Measurements from ENCODE around the gene APCDD1. TPM values are rescaled to one million over a fixed set of nuclear protein-coding genes. Genes with fewer than 3 reads are reported as not detected.

The APCDD1 gene
- total RNA-seq, 1 donor from 2014 or later: 2.6 TPM

- Histone ChIP-seq H3K27ac (ENCODE audit: low read depth, low read length) (no peak overlapping the region), H3K4me1 (ENCODE audit: control insufficient read depth in 3 of 3, insufficient read depth in 3 of 3, low read length in 3 of 3) (no peaks in the 10 kb centered on the region), H3K4me3 (ENCODE audit: low read length in 3 of 3) (no peak overlapping the region)
Observed at GRCh38 chr18:10430677-10431076, 23.8 kb upstream of the APCDD1 start.

GRCh38 chr18:10431680-10432079, 22.8 kb upstream of the APCDD1 start:
- no peaks in the 10 kb centered on the region for H3K4me1 ChIP-seq (ENCODE audit: control insufficient read depth in 3 of 3, insufficient read depth in 3 of 3, low read length in 3 of 3)
- no peak overlapping the region for H3K9ac ChIP-seq (ENCODE audit: low read depth in 1 of 3, low read length in 3 of 3)
- H3K27me3 ChIP-seq (ENCODE audit: control insufficient read depth in 3 of 3, insufficient read depth in 3 of 3, low read length in 3 of 3): no peaks in the 10 kb centered on the region
- H3K36me3 ChIP-seq (ENCODE audit: control insufficient read depth in 3 of 3, insufficient read depth in 3 of 3, low read length in 3 of 3): no peaks in the 10 kb centered on the region
- no peaks in the 10 kb centered on the region for H3K9me3 ChIP-seq (ENCODE audit: control insufficient read depth in 3 of 3, low read length in 3 of 3)
- H3K27ac ChIP-seq (ENCODE audit: low read depth, low read length): no peak overlapping the region
- H3K4me3 ChIP-seq (ENCODE audit: low read length in 3 of 3): no peak overlapping the region

More at GRCh38 chr18:10430677-10431076, 23.8 kb upstream of the APCDD1 start:
- Histone ChIP-seq H3K9me3 (ENCODE audit: control insufficient read depth in 3 of 3, low read length in 3 of 3) (no peaks in the 10 kb centered on the region), H3K27me3 (ENCODE audit: control insufficient read depth in 3 of 3, insufficient read depth in 3 of 3, low read length in 3 of 3) (no peaks in the 10 kb centered on the region), H3K9ac (ENCODE audit: low read depth in 1 of 3, low read length in 3 of 3) (no peak overlapping the region), H3K36me3 (ENCODE audit: control insufficient read depth in 3 of 3, insufficient read depth in 3 of 3, low read length in 3 of 3) (no peaks in the 10 kb centered on the region)

GRCh38 chr18:10432781-10433180, 21.7 kb upstream of the APCDD1 start:
- Histone ChIP-seq H3K27me3 (ENCODE audit: control insufficient read depth in 3 of 3, insufficient read depth in 3 of 3, low read length in 3 of 3) (no peaks in the 10 kb centered on the region), H3K9me3 (ENCODE audit: control insufficient read depth in 3 of 3, low read length in 3 of 3) (no peaks in the 10 kb centered on the region), H3K36me3 (ENCODE audit: control insufficient read depth in 3 of 3, insufficient read depth in 3 of 3, low read length in 3 of 3) (no peaks in the 10 kb centered on the region), H3K4me3 (ENCODE audit: low read length in 3 of 3) (no peak overlapping the region), H3K9ac (ENCODE audit: low read depth in 1 of 3, low read length in 3 of 3) (no peak overlapping the region), H3K27ac (ENCODE audit: low read depth, low read length) (no peak overlapping the region), H3K4me1 (ENCODE audit: control insufficient read depth in 3 of 3, insufficient read depth in 3 of 3, low read length in 3 of 3) (no peaks in the 10 kb centered on the region)

- no peak overlapping the region for H3K9ac ChIP-seq (ENCODE audit: low read depth in 1 of 3, low read length in 3 of 3)
- no peaks in the 10 kb centered on the region for H3K36me3 ChIP-seq (ENCODE audit: control insufficient read depth in 3 of 3, insufficient read depth in 3 of 3, low read length in 3 of 3)
- H3K27ac ChIP-seq (ENCODE audit: low read depth, low read length): no peak overlapping the region
- no peak overlapping the region for H3K4me3 ChIP-seq (ENCODE audit: low read length in 3 of 3)
- H3K27me3 ChIP-seq (ENCODE audit: control insufficient read depth in 3 of 3, insufficient read depth in 3 of 3, low read length in 3 of 3): no peaks in the 10 kb centered on the region
- H3K4me1 ChIP-seq (ENCODE audit: control insufficient read depth in 3 of 3, insufficient read depth in 3 of 3, low read length in 3 of 3): no peaks in the 10 kb centered on the region
- no peaks in the 10 kb centered on the region for H3K9me3 ChIP-seq (ENCODE audit: control insufficient read depth in 3 of 3, low read length in 3 of 3)
Observed at GRCh38 chr18:10436160-10436559, 18.3 kb upstream of the APCDD1 start.

GRCh38 chr18:10437837-10438236, 16.6 kb upstream of the APCDD1 start:
- H3K4me3 ChIP-seq (ENCODE audit: low read length in 3 of 3): no peak overlapping the region
- H3K36me3 ChIP-seq (ENCODE audit: control insufficient read depth in 3 of 3, insufficient read depth in 3 of 3, low read length in 3 of 3): no peaks in the 10 kb centered on the region
- peaks cover 0 to 4% (median 0%) of the 10 kb centered on the region in 3 donors for H3K27me3 ChIP-seq (ENCODE audit: control insufficient read depth in 3 of 3, insufficient read depth in 3 of 3, low read length in 3 of 3)
- no peaks in the 10 kb centered on the region for H3K4me1 ChIP-seq (ENCODE audit: control insufficient read depth in 3 of 3, insufficient read depth in 3 of 3, low read length in 3 of 3)
- no peak overlapping the region for H3K27ac ChIP-seq (ENCODE audit: low read depth, low read length)
- no peaks in the 10 kb centered on the region for H3K9me3 ChIP-seq (ENCODE audit: control insufficient read depth in 3 of 3, low read length in 3 of 3)
- no peak overlapping the region for H3K9ac ChIP-seq (ENCODE audit: low read depth in 1 of 3, low read length in 3 of 3)

GRCh38 chr18:10439898-10440297, 14.5 kb upstream of the APCDD1 start:
- no peak overlapping the region for H3K4me3 ChIP-seq (ENCODE audit: low read length in 3 of 3)
- peaks cover 0 to 13% (median 0%) of the 10 kb centered on the region in 3 donors for H3K27me3 ChIP-seq (ENCODE audit: control insufficient read depth in 3 of 3, insufficient read depth in 3 of 3, low read length in 3 of 3)
- no peaks in the 10 kb centered on the region for H3K9me3 ChIP-seq (ENCODE audit: control insufficient read depth in 3 of 3, low read length in 3 of 3)
- no peak overlapping the region for H3K27ac ChIP-seq (ENCODE audit: low read depth, low read length)
- H3K4me1 ChIP-seq (ENCODE audit: control insufficient read depth in 3 of 3, insufficient read depth in 3 of 3, low read length in 3 of 3): no peaks in the 10 kb centered on the region
- no peaks in the 10 kb centered on the region for H3K36me3 ChIP-seq (ENCODE audit: control insufficient read depth in 3 of 3, insufficient read depth in 3 of 3, low read length in 3 of 3)
- no peak overlapping the region for H3K9ac ChIP-seq (ENCODE audit: low read depth in 1 of 3, low read length in 3 of 3)

- Histone ChIP-seq H3K4me3 (ENCODE audit: low read length in 3 of 3) (no peak overlapping the region), H3K36me3 (ENCODE audit: control insufficient read depth in 3 of 3, insufficient read depth in 3 of 3, low read length in 3 of 3) (no peaks in the 10 kb centered on the region), H3K9ac (ENCODE audit: low read depth in 1 of 3, low read length in 3 of 3) (no peak overlapping the region), H3K4me1 (ENCODE audit: control insufficient read depth in 3 of 3, insufficient read depth in 3 of 3, low read length in 3 of 3) (no peaks in the 10 kb centered on the region), H3K27ac (ENCODE audit: low read depth, low read length) (no peak overlapping the region), H3K27me3 (ENCODE audit: control insufficient read depth in 3 of 3, insufficient read depth in 3 of 3, low read length in 3 of 3) (peaks cover 0 to 16% (median 0%) of the 10 kb centered on the region in 3 donors), H3K9me3 (ENCODE audit: control insufficient read depth in 3 of 3, low read length in 3 of 3) (no peaks in the 10 kb centered on the region)
Observed at GRCh38 chr18:10440884-10441283, 13.6 kb upstream of the APCDD1 start.

GRCh38 chr18:10441472-10441871, 13.0 kb upstream of the APCDD1 start:
- H3K27ac ChIP-seq (ENCODE audit: low read depth, low read length): no peak overlapping the region
- H3K36me3 ChIP-seq (ENCODE audit: control insufficient read depth in 3 of 3, insufficient read depth in 3 of 3, low read length in 3 of 3): no peaks in the 10 kb centered on the region
- no peak overlapping the region for H3K9ac ChIP-seq (ENCODE audit: low read depth in 1 of 3, low read length in 3 of 3)
- H3K4me1 ChIP-seq (ENCODE audit: control insufficient read depth in 3 of 3, insufficient read depth in 3 of 3, low read length in 3 of 3): no peaks in the 10 kb centered on the region
- peaks cover 0 to 16% (median 0%) of the 10 kb centered on the region in 3 donors for H3K27me3 ChIP-seq (ENCODE audit: control insufficient read depth in 3 of 3, insufficient read depth in 3 of 3, low read length in 3 of 3)
- no peak overlapping the region for H3K4me3 ChIP-seq (ENCODE audit: low read length in 3 of 3)
- H3K9me3 ChIP-seq (ENCODE audit: control insufficient read depth in 3 of 3, low read length in 3 of 3): no peaks in the 10 kb centered on the region

- Histone ChIP-seq H3K27ac (ENCODE audit: low read depth, low read length) (no peak overlapping the region), H3K4me3 (ENCODE audit: low read length in 3 of 3) (no peak overlapping the region), H3K9me3 (ENCODE audit: control insufficient read depth in 3 of 3, low read length in 3 of 3) (no peaks in the 10 kb centered on the region), H3K36me3 (ENCODE audit: control insufficient read depth in 3 of 3, insufficient read depth in 3 of 3, low read length in 3 of 3) (no peaks in the 10 kb centered on the region), H3K27me3 (ENCODE audit: control insufficient read depth in 3 of 3, insufficient read depth in 3 of 3, low read length in 3 of 3) (peaks cover 0 to 16% (median 0%) of the 10 kb centered on the region in 3 donors), H3K4me1 (ENCODE audit: control insufficient read depth in 3 of 3, insufficient read depth in 3 of 3, low read length in 3 of 3) (no peaks in the 10 kb centered on the region), H3K9ac (ENCODE audit: low read depth in 1 of 3, low read length in 3 of 3) (no peak overlapping the region)
Observed at GRCh38 chr18:10442551-10442971, 11.9 kb upstream of the APCDD1 start.

- no peak overlapping the region for H3K27ac ChIP-seq (ENCODE audit: low read depth, low read length)
- H3K9me3 ChIP-seq (ENCODE audit: control insufficient read depth in 3 of 3, low read length in 3 of 3): no peaks in the 10 kb centered on the region
- peaks cover 0 to 16% (median 0%) of the 10 kb centered on the region in 3 donors for H3K27me3 ChIP-seq (ENCODE audit: control insufficient read depth in 3 of 3, insufficient read depth in 3 of 3, low read length in 3 of 3)
Observed at GRCh38 chr18:10443001-10443400, 11.4 kb upstream of the APCDD1 start.

More at GRCh38 chr18:10443001-10443400, 11.4 kb upstream of the APCDD1 start:
- H3K4me3 ChIP-seq (ENCODE audit: low read length in 3 of 3): no peak overlapping the region
- H3K36me3 ChIP-seq (ENCODE audit: control insufficient read depth in 3 of 3, insufficient read depth in 3 of 3, low read length in 3 of 3): no peaks in the 10 kb centered on the region
- no peaks in the 10 kb centered on the region for H3K4me1 ChIP-seq (ENCODE audit: control insufficient read depth in 3 of 3, insufficient read depth in 3 of 3, low read length in 3 of 3)
- H3K9ac ChIP-seq (ENCODE audit: low read depth in 1 of 3, low read length in 3 of 3): no peak overlapping the region

All from skeletal muscle tissue (tissue), 4 donors.